H1 (cell line): ENCODE data around the gene CMIP.

Experiments used
- CBX5 ChIP-seq: fragments of 300-800, 300-1000 bp; sonication (generic); IDR thresholded peaks from 2 replicates; pipeline ENCODE4 v1.7.1; 2016; ENCODE audit warnings: antibody characterized with exemption, low read length, low read depth
- CTCF ChIP-seq, 3 experiments: IDR thresholded peaks; 1 replicate in 2 of 3; 2 replicates in 1 of 3; pipeline versions ENCODE4 v1.5.1 to v1.6.1; 2011; ENCODE audit warnings: low read length in 3 of 3, mild to moderate bottlenecking in 3 of 3, inconsistent platforms in 2 of 3, low read depth in 1 of 3, moderate library complexity in 1 of 3; ENCODE audit not compliant: insufficient read depth in 1 of 3; ENCODE audit errors: control extremely low read depth in 1 of 3
- E2F6 ChIP-seq: IDR thresholded peaks from 2 replicates; pipeline ENCODE4 v1.6.1; 2012; ENCODE audit warnings: inconsistent platforms
- EZH2 ChIP-seq: fragments of 200-600 bp; sonication (generic); IDR thresholded peaks from 2 replicates; pipeline ENCODE4 v1.7.1; 2012; ENCODE audit warnings: low read depth, mild to moderate bottlenecking, moderate library complexity, low read length, inconsistent platforms; ENCODE audit not compliant: severe bottlenecking
- GABPA ChIP-seq: IDR thresholded peaks from 2 replicates; pipeline ENCODE4 v1.6.1; 2011; ENCODE audit warnings: mild to moderate bottlenecking, low read length, moderate library complexity, borderline replicate concordance; ENCODE audit not compliant: insufficient read depth
- JUND ChIP-seq: IDR thresholded peaks from 2 replicates; pipeline ENCODE4 v1.6.1; 2011; ENCODE audit warnings: mild to moderate bottlenecking, improper control_type of control experiment, low read length
- POLR2A ChIP-seq, 2 experiments: IDR thresholded peaks; 1 replicate in 1 of 2; 2 replicates in 1 of 2; pipeline ENCODE4 v1.6.1; 2011; ENCODE audit warnings: low read depth in 2 of 2, low read length in 2 of 2, mild to moderate bottlenecking in 2 of 2; ENCODE audit errors: control extremely low read depth in 1 of 2
- RAD21 ChIP-seq, 2 experiments: IDR thresholded peaks in 1 of 2; conservative IDR thresholded peaks in 1 of 2; 2 replicates each; pipeline ENCODE4 v1.6.1; 2011; ENCODE audit warnings: low read depth in 2 of 2, low read length in 2 of 2, improper control_type of control experiment in 1 of 2, inconsistent platforms in 1 of 2, mild to moderate bottlenecking in 1 of 2, moderate library complexity in 1 of 2
- RNF2 ChIP-seq: fragments of 200-900, 300-1000 bp; sonication (generic); IDR thresholded peaks from 2 replicates; pipeline ENCODE4 v1.7.1; 2016; ENCODE audit warnings: borderline replicate concordance, low read depth, mild to moderate bottlenecking, antibody characterized with exemption, low read length; ENCODE audit not compliant: poor library complexity, severe bottlenecking; ENCODE audit errors: missing control alignments
- SUZ12 ChIP-seq: fragments of 200-600 bp; sonication (generic); IDR thresholded peaks from 2 replicates; pipeline ENCODE4 v1.6.1; 2012; ENCODE audit warnings: mild to moderate bottlenecking, inconsistent platforms, low read length, moderate library complexity, mixed read lengths
- TCF12 ChIP-seq: IDR thresholded peaks from 2 replicates; pipeline ENCODE4 v1.6.1; 2011; ENCODE audit warnings: low read depth, mild to moderate bottlenecking, low read length
- YY1 ChIP-seq: IDR thresholded peaks from 2 replicates; pipeline ENCODE4 v1.6.1; 2011; ENCODE audit warnings: low read depth, mild to moderate bottlenecking, low read length

GRCh38 chr16:81591545-81591870 lies 146.9 kb downstream of the CMIP start:
- TF ChIP-seq JUND (no peak), TCF12 (no peak), CTCF (IDR thresholded peaks at IDR 0.05; ENCODE audit: control extremely low read depth in 1 of 3, insufficient read depth in 1 of 3, low read depth in 1 of 3, low read length in 3 of 3) (no peak), SUZ12 (no peak), RNF2 (no peak), CBX5 (no peak), POLR2A (IDR thresholded peaks at IDR 0.05; ENCODE audit: control extremely low read depth in 1 of 2, low read depth in 2 of 2, low read length in 2 of 2) (no peak), EZH2 (no peak), RAD21 (IDR thresholded peaks at IDR 0.05 in 1 of 2, conservative IDR thresholded peaks at IDR 0.05 in 1 of 2; ENCODE audit: low read depth in 2 of 2, low read length in 2 of 2) (no peak), YY1 (no peak), GABPA (no peak), E2F6 (no peak)
